Fibroblast of skin of left quadriceps (primary cell): Measurements from ENCODE around the gene SLAMF9.
"Not testable (repeated sequence)": the region's sequence is repeated elsewhere in the genome, so short reads cannot be mapped to it uniquely, and the experiment has no call there.

Source experiments
- DNase-seq, 2 experiments: peaks; one replicate each; pipeline ENCODE4 v3.0.0-alpha.2; 2013; ENCODE audit warnings: low read depth in 2 of 2

SLAMF9 gene

DNA sequence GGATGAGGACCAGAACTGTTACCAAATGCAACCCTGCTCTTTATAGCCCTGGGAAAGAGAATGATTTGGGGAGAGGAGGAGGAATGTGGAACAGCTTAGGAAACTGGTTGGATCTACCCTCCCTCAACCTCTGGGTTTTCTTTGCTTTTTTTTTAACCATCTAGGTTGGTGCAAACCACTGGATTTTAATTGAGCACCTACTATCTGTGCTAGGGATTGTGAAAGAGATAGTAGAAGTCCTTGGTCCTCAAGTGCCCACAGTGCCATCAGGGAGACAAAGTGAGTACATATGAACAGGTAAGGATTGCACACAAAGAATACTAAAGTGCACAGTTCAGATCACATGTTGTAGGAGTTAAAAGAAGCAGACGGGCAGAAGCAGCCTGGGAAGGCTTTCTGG lies 33.4 kb downstream of the SLAMF9 start:
- no peak for DNase-seq

DNA sequence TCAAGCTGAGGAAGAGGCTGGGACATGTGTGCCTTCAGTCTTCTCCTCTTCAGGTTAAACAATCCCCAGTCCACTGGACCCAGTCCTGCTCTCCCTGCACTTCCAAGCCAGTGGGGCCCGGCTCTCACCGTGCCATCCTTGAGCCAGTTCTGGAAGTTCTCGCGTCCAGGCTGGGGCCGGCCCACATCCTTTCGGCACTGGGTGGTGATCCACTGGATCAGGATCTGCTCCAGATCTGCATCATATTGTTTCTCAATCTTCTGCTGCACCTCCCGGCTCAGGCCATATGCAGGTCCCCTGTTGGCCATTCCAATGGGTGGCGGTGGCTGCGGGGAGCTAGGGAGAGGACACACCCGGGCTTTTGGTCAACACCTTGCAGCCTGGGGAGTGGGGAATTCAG lies 33.8 kb downstream of the SLAMF9 start:
- no peak for DNase-seq

DNA sequence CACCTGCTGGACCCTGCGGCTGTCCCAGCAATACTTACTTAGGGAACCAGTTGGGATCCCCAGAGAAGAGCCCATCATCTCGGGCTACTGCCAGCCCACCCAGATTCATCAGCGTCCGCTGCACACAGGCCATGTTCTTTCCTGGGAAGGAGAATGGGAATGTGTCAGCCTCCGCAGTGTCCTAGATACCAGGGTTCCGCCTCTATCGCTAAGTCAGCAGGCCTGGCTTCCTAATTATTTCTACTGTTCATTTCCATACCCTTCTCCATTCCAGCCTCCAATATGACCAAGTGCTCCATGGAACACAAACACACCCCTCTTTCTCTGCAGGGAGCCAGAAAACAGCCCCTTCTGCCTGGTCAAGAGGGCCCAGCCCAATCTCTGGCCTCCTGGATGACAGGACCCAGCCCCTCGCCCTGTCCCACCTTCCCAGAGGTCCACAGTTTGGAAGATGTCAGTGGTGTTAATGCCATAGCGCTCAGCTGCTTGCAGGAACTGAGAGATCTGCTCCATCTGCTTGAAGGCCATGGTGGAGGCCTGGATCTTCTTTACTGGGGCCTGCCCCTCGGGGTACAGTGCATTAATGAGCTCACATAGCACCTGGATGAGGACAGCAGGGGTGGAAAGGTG lies 34.7 kb downstream of the SLAMF9 start:
- no peak for DNase-seq

DNA sequence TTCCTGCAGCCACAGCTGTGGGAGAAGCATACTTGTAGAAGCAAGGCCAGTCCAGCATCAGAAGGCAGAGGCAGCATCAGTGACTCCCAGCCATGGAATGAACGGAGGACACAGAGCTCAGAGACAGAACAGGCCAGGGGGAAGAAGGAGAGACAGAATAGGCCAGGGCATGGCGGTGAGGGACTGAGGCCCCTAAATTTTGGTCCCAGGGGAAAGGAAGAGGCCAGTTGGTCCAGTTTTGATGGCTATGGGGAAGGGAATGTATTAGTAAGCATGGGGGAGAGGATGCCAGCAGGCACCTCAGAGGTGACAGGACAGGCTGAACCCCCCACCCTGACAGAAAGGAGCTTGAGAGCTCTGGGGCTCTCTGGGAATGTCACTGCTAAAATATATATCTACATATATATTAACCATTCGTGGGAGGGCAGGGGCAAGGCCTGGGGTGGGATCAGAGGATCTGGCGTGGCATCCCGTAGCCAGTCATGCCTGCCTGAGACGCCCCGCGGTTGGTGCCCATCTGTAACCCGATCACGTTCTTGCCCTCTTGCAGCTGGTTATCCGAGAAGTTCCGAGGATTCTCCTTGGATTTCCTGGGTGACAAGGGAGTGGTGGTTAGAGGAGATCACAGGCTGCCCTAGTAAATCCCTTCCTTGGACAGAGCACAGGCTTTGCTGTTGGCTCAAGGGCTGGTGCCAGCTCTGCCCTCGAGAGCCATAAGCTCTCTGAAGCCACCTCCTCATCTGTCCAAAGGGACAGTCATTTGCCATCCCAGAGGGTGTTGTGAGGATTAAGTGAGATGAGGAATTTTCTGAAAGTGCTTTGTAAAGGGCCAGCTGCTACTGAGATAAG lies 35.5 kb downstream of the SLAMF9 start:
- no peak for DNase-seq

DNA sequence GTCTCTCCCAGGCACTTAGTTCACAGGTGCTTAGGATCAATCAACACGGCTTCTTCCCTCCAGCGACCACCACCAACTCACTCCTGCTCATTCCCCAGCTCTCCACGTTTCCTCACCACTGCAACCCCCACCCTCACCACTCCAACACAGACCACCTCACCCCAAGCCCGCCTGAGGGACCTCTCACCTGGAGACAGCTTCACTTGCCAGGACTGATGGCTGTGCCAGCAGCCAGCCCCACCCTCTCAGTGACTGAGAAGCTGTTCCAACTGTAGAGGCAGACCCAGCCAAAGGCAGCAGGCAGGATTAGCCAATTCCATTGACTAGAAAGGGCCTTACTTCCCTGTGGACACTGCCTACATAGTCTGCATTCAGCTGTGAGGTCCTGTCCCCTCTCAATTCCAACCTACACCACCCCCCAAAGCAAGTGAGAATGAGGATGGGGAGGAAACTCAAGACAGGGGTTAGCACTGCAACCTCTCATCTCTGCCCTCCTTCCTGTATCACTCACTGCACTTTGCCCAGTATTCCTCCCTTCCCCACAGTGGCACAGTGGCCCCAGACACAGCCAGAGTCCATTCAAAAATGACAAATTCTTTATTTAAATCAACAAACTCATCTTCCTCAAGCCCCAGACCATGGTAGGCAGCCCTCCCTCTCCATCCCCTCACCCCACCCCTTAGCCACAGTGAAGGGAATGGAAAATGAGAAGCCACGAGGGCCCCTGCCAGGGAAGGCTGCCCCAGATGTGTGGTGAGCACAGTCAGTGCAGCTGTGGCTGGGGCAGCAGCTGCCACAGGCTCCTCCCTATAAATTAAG lies 36.3 kb downstream of the SLAMF9 start:
- DNase-seq, result no peak

DNA sequence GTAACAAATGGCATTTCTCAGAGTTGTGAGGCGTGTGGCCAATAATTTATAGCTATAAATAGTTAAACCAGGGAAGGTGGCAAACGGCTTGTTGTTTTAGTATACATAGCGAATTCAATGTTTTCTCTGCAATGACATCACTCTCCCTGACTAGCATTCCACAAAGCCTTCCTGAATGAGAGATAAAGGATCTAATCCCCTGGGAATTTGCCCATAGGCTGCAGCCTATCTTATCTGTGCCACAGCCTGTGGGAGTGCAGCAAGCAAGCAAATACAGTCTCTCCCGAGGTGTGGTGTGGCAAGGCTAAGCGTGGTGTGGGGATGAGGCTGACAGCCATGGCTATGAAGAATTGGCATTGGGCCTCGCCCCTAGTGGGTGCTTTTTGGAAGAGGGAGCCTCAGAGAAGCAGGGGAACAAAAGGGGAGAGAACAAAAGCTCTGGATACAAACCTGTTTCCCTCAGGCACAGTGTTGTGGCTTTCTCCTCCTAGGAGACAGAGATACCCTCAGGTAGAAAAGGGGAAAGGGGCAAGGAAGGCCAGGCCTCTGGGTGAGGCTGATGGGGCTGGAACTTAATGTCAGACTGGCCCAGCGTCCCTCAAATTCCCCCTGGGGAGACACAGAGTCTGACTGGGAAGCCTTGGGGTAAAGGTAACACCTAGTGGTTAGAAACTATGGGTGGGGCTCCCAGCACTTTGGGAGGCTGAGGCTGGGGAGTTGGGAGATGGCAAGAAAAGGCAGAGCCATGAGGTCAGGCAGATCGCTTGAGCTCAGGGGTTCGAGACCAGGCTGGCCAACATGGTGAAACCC lies 37.6 kb downstream of the SLAMF9 start:
- peak; percentile 68 for DNase-seq

DNA sequence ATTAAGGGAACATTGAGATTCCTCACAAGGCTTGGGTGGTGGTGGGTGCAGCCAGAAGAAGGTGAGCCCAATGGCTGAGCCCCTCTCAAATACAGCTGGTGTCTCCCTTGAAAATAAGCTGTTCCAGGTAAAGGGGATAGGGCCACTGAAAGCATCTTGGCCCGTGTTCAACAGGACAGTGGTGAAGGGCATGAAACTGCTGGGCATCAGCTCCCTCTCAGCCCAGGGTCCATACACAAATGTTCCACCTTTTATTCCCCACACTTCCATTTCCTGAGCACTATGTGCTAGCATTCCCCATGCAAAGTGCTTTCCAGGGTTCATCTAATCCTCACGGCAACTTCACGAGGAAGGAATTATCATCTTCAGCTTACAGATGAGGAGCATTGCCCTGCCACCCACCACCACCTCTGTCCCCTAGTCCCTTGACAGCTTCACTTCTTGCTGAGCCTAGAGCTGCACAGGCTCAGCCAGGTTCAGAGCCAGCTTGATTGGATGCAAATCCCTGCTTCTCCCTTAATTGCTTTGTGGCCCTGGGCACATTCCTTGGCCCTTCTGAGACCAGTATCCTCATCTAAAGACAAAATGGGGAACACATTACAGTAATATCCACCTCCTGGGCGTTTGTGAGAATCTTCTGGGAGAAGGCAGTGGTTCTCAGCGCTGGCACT lies 38.3 kb downstream of the SLAMF9 start:
- DNase-seq, result no peak

DNA sequence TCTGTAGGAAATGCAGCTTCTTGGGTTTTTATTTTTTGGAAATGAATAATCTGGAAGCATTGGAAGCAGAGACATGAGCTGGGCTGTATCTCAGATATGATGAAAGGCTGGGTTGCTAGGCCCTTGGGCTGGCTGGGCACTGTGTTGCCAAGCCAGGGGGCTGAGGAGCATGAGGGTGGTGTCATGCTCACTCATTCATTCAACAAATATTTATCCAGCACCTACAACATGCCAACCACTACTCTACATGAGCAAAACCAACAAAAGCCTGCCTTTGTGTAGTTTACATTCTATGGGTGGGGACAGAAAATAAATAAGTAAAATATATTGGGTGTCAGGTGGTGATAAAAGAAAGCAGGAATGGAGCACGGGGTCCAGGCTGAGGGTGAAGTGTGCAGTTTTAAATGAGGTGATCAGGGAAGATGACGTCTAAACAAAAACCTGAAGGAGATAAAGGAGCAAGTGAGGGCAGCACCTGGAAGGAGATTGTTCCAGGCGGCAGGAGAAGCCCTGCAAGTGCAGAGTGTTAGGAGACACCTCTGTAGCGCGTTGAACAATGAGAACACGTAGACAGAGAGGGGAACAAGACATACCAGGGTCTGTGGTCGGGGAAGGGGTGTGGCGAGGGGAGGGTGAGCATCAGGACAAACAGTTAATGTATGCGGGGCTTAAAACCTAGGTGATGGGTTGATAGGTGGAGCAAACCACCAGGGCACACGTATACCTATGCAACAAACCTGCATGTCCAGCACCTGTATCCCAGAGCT lies 39.6 kb downstream of the SLAMF9 start:
- DNase-seq, result no peak

DNA sequence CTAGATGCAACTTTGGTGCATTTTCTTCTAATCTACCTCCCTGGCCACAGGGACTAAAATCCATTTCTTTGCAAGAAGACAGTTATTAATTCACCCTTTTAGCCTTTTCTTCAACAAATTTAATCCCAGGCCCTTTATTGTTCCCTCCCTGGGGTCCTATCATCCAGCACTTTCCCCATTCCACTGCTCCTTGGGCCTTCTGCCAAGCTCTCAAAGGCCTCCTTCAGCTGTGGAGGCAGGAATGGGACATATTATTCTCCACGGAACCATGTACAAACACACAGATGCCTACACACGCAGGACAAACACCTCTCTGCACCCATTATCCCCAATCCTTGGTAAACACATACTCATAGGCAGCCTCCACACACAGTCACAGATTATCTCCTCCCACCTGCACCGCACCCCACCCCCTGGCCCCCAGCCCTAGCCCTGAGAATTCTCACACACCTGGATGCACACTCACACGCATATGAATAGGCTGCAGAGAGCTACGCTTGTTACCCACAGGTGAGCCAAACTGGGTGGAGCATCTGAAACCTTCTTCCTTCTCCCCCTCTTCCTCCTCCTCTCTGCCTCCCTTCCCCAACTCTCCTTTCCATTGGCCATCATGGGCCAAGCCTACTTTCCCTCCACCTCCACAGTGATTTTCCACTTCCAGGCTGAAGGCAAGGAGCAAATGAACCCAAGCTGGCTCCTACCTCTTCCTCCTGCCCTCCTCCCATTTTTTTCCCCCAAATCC lies 40.4 kb downstream of the SLAMF9 start:
- no peak for DNase-seq

DNA sequence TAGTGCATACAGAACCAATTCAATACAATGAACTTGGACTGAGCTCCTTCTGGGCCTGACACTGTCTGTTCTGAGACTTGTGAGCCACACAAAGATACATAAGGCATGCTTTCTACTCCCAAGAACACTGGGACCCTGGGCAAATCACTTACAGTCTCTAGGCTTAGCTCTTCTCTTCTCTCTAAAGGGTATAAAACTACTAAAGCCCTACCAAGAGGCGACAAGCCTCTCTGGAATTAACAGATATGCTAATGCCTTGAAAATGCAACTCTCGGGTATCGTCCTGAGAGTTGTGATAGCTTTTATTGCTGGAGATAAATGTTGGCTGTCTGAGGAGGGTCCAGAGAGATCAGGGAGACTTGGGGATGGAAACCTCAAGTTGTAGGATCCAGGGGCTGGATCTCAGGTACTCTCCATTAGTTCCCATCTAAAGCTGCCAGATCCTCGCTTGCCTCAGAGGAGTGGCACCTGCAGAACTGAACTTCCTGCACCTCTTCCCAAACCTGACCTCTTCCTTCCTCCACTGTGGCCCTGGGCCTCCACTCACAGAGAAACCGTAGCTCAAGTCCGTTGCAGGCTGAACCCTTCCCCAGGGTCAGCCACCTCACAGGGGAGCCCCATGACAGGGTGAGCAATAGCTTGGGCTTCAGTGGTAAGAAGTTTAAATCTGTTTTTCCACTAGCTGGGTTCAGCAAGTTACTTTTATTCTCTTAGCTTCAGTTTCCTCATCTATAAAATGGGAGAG lies 42.5 kb downstream of the SLAMF9 start:
- DNase-seq, result no peak

DNA sequence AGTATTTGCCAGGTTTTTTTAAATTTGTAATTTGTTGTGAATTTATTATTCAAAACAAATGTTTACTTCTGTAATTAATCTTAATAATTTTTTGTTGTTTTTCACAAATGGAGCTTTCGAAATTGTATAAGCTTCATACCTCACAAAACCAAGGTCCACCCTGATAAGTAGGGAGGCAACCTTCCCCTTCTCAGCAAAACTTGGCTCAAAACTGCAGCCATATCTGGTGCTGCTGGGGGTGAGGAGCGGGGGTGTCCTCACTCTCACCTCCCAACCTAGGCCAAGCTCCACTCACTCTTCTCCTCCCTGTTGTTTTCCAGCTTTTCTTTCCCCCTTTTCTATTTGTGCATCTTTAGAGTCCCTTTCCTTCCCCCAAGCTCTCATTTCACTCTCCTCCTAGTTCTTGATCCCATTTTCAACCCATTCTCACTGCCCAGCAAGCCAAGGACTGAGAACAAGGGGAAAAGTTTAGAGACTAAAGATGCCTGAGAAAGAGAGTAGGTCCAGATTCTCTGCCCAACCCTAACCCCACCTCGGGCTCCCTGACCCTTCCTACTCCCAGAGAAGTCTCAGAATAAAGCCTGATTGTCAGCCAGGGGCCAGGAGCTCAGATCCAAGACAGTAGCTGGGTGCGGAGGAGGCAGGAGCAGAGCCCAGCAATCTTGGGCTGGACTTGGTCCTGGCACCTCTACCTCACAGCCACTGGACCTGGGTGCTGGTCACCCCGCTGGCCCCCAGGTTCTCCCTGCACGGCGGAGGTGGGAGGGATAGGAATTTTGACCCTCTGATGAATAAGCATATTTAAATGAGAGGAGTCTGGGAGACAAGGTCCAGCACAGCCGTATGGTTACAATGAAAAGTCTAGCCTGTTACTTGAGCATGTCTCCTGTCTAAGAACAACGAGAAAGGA lies 45.8 kb downstream of the SLAMF9 start:
- DNase-seq, result no peak

DNA sequence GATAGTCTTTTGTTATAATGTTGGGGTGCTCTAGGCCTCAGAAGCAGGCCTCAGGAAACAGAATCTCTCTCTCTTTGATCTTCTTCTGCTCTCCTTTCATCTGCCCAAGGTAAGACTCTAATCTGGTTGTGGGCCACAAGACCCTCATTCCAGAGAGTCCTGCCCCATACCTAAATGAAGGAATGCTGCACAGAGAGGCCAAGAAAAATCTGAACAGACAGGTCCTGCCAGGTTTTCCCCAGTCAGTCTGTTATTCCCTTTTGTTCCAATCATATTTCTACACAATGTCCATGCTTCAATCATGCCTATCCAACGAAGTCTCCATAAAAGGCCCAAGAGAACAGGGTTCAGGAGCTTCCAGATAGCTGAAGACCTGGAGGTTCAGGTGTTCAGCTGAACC lies 47.1 kb downstream of the SLAMF9 start:
- no peak for DNase-seq

DNA sequence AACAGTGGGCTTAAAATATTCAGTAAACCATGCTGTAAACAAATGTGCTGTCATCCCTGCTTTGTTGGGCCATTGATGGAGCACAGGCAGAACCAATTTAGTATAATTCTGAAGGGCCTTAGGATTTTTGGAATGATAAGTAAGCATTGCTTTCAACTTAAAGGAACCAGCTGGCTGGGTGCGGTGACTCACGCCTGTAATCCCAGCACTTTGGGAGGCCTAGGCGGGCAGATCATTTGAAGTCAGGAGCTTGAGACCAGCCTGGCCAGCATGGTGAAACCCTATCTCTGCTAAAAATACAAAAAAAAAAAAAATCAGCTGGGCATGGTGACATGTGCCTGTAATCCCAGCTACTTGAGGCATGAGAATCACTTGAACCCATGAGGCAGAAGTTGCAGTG lies 50.0 kb downstream of the SLAMF9 start:
- not testable (repeated sequence) for DNase-seq

DNA sequence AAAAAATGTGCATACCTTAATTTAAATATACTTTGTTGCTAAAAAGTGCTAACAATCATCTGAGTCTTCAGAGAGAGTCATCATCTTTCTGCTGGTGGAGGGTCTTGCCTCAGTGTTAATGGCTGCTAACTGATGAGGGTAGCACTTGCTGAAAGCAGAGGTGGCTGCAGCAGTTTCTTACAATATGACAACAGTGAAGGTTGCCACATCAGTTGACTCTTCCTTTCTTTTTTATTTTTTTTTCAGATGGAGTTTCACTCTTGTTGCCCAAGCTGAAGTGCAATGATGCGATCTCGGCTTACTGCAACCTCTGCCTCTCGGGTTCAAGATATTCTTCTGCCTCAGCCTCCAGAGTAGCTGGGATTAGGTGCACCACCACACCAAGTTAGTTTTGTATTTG lies 51.5 kb downstream of the SLAMF9 start:
- DNase-seq, result no peak
